CD4-positive, alpha-beta memory T cell (primary cell): ENCODE data around the gene IQUB. TPM values are rescaled to one million over a fixed set of nuclear protein-coding genes. Genes with fewer than 3 reads are reported as not detected.
A peak's percentile ranks its signal among the peaks of the same experiment; 100 is the strongest.

Experiments
- CTCF ChIA-PET: fragments of 350-600 bp; sonication (Branson Sonifier 250); formaldehyde crosslinking; loops from one replicate; lab custom pipeline; 2021; ENCODE audit warnings: inconsistent platforms; ENCODE audit not compliant: partially characterized antibody; lab: Charles Lee
- POLR2A ChIA-PET: fragments of 350-600 bp; sonication (Branson Sonifier 250); formaldehyde crosslinking; loops from one replicate; lab custom pipeline; 2021; ENCODE audit not compliant: partially characterized antibody; lab: Charles Lee
- DNase-seq, 5 donors: peaks; one replicate each; pipeline versions ENCODE4 v3.0.0 to v3.0.0-alpha.2; 2020 to 2022; ENCODE audit warnings: mixed read lengths in 1 of 5
- H3K27ac ChIP-seq: one replicate; pipeline ENCODE4 v1.7.0; 2013; ENCODE audit warnings: low read depth, low read length
- H3K27me3 ChIP-seq: 2 replicates; pipeline ENCODE4 v1.7.0; 2013; ENCODE audit warnings: mild to moderate bottlenecking, low read length, moderate library complexity; ENCODE audit not compliant: insufficient read depth
- H3K36me3 ChIP-seq: 2 replicates; pipeline ENCODE4 v1.7.0; 2013; ENCODE audit warnings: mild to moderate bottlenecking, low read length, moderate library complexity; ENCODE audit not compliant: insufficient read depth
- H3K4me1 ChIP-seq: 2 replicates; pipeline ENCODE4 v1.7.0; 2013; ENCODE audit warnings: mild to moderate bottlenecking, low read length, moderate library complexity; ENCODE audit not compliant: insufficient read depth
- H3K4me3 ChIP-seq, 2 donors: one replicate each; pipeline ENCODE4 v1.7.0; 2013; ENCODE audit warnings: low read length in 2 of 2, mild to moderate bottlenecking in 1 of 2
- H3K9me3 ChIP-seq, 2 donors: one replicate each; pipeline ENCODE4 v1.7.0; 2013; ENCODE audit warnings: low read length in 2 of 2, control low read depth in 1 of 2; ENCODE audit not compliant: control insufficient read depth in 1 of 2
- H3K27ac Mint-ChIP-seq, 7 donors: one replicate each; pipeline ENCODE4 v1.8.0; 2020 to 2021; ENCODE audit warnings: mixed read lengths in 7 of 7, mild to moderate bottlenecking in 6 of 7, inconsistent platforms in 3 of 7, moderate library complexity in 3 of 7
- H3K27me3 Mint-ChIP-seq, 2 donors: one replicate each; pipeline ENCODE4 v1.8.0; 2020 to 2021; ENCODE audit warnings: mixed read lengths in 2 of 2
- H3K36me3 Mint-ChIP-seq, 2 donors: one replicate each; pipeline ENCODE4 v1.8.0; 2020 to 2021; ENCODE audit warnings: mixed read lengths in 2 of 2, inconsistent platforms in 1 of 2, mild to moderate bottlenecking in 1 of 2
- H3K4me1 Mint-ChIP-seq, 4 donors: one replicate each; pipeline ENCODE4 v1.8.0; 2020 to 2021; ENCODE audit warnings: mixed read lengths in 4 of 4, mild to moderate bottlenecking in 1 of 4
- H3K4me3 Mint-ChIP-seq, 8 donors: one replicate each; pipeline ENCODE4 v1.8.0; 2020 to 2021; ENCODE audit warnings: mixed read lengths in 8 of 8, mild to moderate bottlenecking in 7 of 8, moderate library complexity in 6 of 8, inconsistent platforms in 3 of 8
- H3K9me3 Mint-ChIP-seq, 8 donors: one replicate each; pipeline ENCODE4 v1.8.0; 2020 to 2021; ENCODE audit warnings: mixed read lengths in 8 of 8, mild to moderate bottlenecking in 5 of 8, inconsistent platforms in 3 of 8, moderate library complexity in 1 of 8
- intact Hi-C: fragments of 100-400 bp; cut with micrococcal nuclease; formaldehyde crosslinking; loops from one replicate; pipeline ENCODE4 v1.15.1; 2023
- polyA plus RNA-seq, 2 donors: library from polyadenylated mRNA; unstranded; fragments of 300-500 nt; fragmentation: Illumina TruSeq; gene quantifications; one replicate each; pipeline ENCODE4 v1.2.3, GENCODE V29; 2021
- total RNA-seq, 2 experiments: library from RNA; stranded (reverse); gene quantifications; one replicate each; pipeline ENCODE4 v1.2.3, GENCODE V29; 2021

Gene IQUB
- under 1 TPM; 0.14 to 0.49 TPM for total RNA-seq
- not detected for polyA plus RNA-seq

- peak; percentile 89 to 93 (median 91) for DNase-seq
- Mint-ChIP-seq H3K4me3 (peak within 1 kb of the TSS; percentile 73 to 95 (median 90)), H3K9me3 (peaks cover 0 to 4% (median 0%) of the 10 kb centered on the region in 8 donors), H3K4me1 (peaks cover 11 to 29% (median 25%) of the 10 kb centered on the region in 4 donors), H3K27me3 (peaks cover 6 to 10% of the 10 kb centered on the region in 2 donors), H3K27ac (peak within 1 kb of the TSS; percentile 72 to 96 (median 91)), H3K36me3 (peaks cover 0 to under 1% of the 10 kb centered on the region in 2 donors)
- H3K27me3 ChIP-seq, result peaks cover 6% of the 10 kb centered on the region
- CTCF ChIA-PET, result interaction anchor here (0.6 to 3.0 kb wide), 7 partner anchors 13 to 1701 kb away, joined by 3 to 49 read pairs (median 4); partner anchors contain the start of gene NDUFA5
- intact Hi-C loops, result loop anchor here (1.0 to 10.0 kb wide), 3 partner anchors 23 to 1390 kb away; partner anchors contain the start of genes NDUFA5, POT1 and WASL
- POLR2A ChIA-PET, result interaction anchor here (1.2 to 2.9 kb wide), 5 partner anchors 19 to 214 kb away, joined by 3 to 34 read pairs (median 5); partner anchors contain the start of genes NDUFA5 and WASL
- no peaks in the 10 kb centered on the region for H3K36me3 ChIP-seq
- H3K27ac ChIP-seq, result peak within 1 kb of the TSS; percentile 60
- peak within 1 kb of the TSS; percentile 73 to 79 for H3K4me3 ChIP-seq
- H3K4me1 ChIP-seq, result peaks cover 26% of the 10 kb centered on the region
- no peaks in the 10 kb centered on the region for H3K9me3 ChIP-seq
Observed at GRCh38 chr7:123534383-123535260, at the start of gene IQUB. Gene IQUB (minus strand): TSS chr7:123534595. CDS start chr7:123512340, 22,255 bp downstream.

DNA sequence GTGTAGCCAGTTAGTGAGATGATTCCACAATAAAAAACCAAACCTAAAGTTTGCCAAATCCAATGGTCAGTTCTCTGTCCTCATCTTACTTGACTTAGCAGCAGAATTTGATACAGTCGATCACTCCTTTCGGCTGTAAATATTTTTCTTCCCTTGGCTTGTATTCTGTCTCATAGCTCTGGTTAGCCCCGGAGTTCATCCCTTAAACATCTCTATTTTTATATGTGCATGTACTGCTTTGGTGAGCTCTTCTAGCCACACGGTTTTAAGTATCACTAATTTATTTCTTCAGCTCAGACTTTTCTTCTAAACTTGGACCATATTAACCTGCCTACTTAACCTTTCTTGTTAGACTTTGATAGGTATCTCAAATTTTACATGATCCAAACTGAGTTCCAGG, 49.4 kb upstream of the IQUB start:
- Histone ChIP-seq H3K36me3 (no peaks in the 10 kb centered on the region), H3K27ac (no peak overlapping the region), H3K4me3 (no peak overlapping the region), H3K4me1 (no peaks in the 10 kb centered on the region), H3K27me3 (no peaks in the 10 kb centered on the region), H3K9me3 (no peaks in the 10 kb centered on the region)
- intact Hi-C loops, result no loop called here
- Mint-ChIP-seq H3K27ac (no peak overlapping the region), H3K9me3 (no peaks in the 10 kb centered on the region), H3K27me3 (peaks cover 14 to 15% of the 10 kb centered on the region in 2 donors), H3K36me3 (no peaks in the 10 kb centered on the region), H3K4me3 (no peak overlapping the region), H3K4me1 (no peaks in the 10 kb centered on the region)
- CTCF ChIA-PET, result no interaction called here
- POLR2A ChIA-PET, result no interaction called here
- DNase-seq, result no peak

GRCh38 chr7:123581162-123581459, 46.7 kb upstream of the IQUB start:
- H3K4me1 Mint-ChIP-seq, result no peaks in the 10 kb centered on the region
- ChIA-PET CTCF (interaction anchor here (0.6 kb wide), 1 partner anchor 43 kb away, joined by 3 read pairs; no protein-coding TSS in a partner anchor), POLR2A (no interaction called here)
- intact Hi-C loops, result loop anchor here (2.0 kb wide), 1 partner anchor 284 kb away; no protein-coding TSS in a partner anchor
- Histone ChIP-seq H3K36me3 (no peaks in the 10 kb centered on the region), H3K27ac (no peak overlapping the region), H3K4me1 (no peaks in the 10 kb centered on the region), H3K27me3 (no peaks in the 10 kb centered on the region), H3K4me3 (no peak overlapping the region), H3K9me3 (no peaks in the 10 kb centered on the region)
- no peak for DNase-seq
- H3K27me3 Mint-ChIP-seq, result peaks cover 16 to 18% of the 10 kb centered on the region in 2 donors
- H3K27ac Mint-ChIP-seq, result no peak overlapping the region
- H3K4me3 Mint-ChIP-seq, result no peak overlapping the region
- no peaks in the 10 kb centered on the region for H3K9me3 Mint-ChIP-seq
- H3K36me3 Mint-ChIP-seq, result no peaks in the 10 kb centered on the region

- Histone ChIP-seq H3K4me1 (no peaks in the 10 kb centered on the region), H3K36me3 (no peaks in the 10 kb centered on the region), H3K4me3 (no peak overlapping the region), H3K9me3 (no peaks in the 10 kb centered on the region), H3K27ac (no peak overlapping the region), H3K27me3 (no peaks in the 10 kb centered on the region)
- Mint-ChIP-seq H3K4me1 (no peaks in the 10 kb centered on the region), H3K9me3 (no peaks in the 10 kb centered on the region), H3K36me3 (no peaks in the 10 kb centered on the region), H3K27ac (no peak overlapping the region), H3K27me3 (peaks cover 16 to 18% of the 10 kb centered on the region in 2 donors), H3K4me3 (no peak overlapping the region)
- ChIA-PET CTCF (no interaction called here), POLR2A (no interaction called here)
- intact Hi-C loops, result loop anchor here (2.0 kb wide), 1 partner anchor 284 kb away; no protein-coding TSS in a partner anchor
- DNase-seq, result peak in 1 of 5 donors; percentile 2
Observed at GRCh38 chr7:123580406-123581161, 46.2 kb upstream of the IQUB start.

GRCh38 chr7:123579416-123579815, 45.0 kb upstream of the IQUB start:
- H3K27ac ChIP-seq, result no peak overlapping the region
- Mint-ChIP-seq H3K9me3 (no peaks in the 10 kb centered on the region), H3K36me3 (no peaks in the 10 kb centered on the region), H3K27me3 (peaks cover 17 to 18% of the 10 kb centered on the region in 2 donors), H3K4me1 (no peaks in the 10 kb centered on the region), H3K4me3 (no peak overlapping the region), H3K27ac (no peak overlapping the region)
- ChIA-PET POLR2A (no interaction called here), CTCF (no interaction called here)
- no peaks in the 10 kb centered on the region for H3K27me3 ChIP-seq
- no peak for DNase-seq
- intact Hi-C loops, result no loop called here
- H3K4me3 ChIP-seq, result no peak overlapping the region
- H3K4me1 ChIP-seq, result no peaks in the 10 kb centered on the region
- H3K9me3 ChIP-seq, result no peaks in the 10 kb centered on the region
- no peaks in the 10 kb centered on the region for H3K36me3 ChIP-seq

GRCh38 chr7:123573896-123574467, 39.6 kb upstream of the IQUB start:
- Histone ChIP-seq H3K27me3 (no peaks in the 10 kb centered on the region), H3K4me3 (no peak overlapping the region), H3K27ac (no peak overlapping the region), H3K9me3 (no peaks in the 10 kb centered on the region), H3K4me1 (no peaks in the 10 kb centered on the region), H3K36me3 (no peaks in the 10 kb centered on the region)
- no peak for DNase-seq
- no peaks in the 10 kb centered on the region for H3K36me3 Mint-ChIP-seq
- POLR2A ChIA-PET, result interaction anchor here (0.6 kb wide), 1 partner anchor 11 kb away, joined by 4 read pairs; no protein-coding TSS in a partner anchor
- H3K27ac Mint-ChIP-seq, result no peak overlapping the region
- peaks cover 0 to 3% (median 0%) of the 10 kb centered on the region in 4 donors for H3K4me1 Mint-ChIP-seq
- H3K27me3 Mint-ChIP-seq, result peaks cover 4 to 5% of the 10 kb centered on the region in 2 donors
- intact Hi-C loops, result no loop called here
- no peak overlapping the region for H3K4me3 Mint-ChIP-seq
- CTCF ChIA-PET, result no interaction called here
- H3K9me3 Mint-ChIP-seq, result no peaks in the 10 kb centered on the region
